ENCODE measurements around the gene RANBP9. TPM values are rescaled to one million over a fixed set of nuclear protein-coding genes. Genes with fewer than 3 reads are reported as not detected.
A peak's percentile ranks its signal among the peaks of the same experiment; 100 is the strongest.

Gene RANBP9
- total and polyA plus RNA-seq, 2 of the 13 experiments (the other 11 are each of a cell fraction or from before 2014, with no cell fraction given), result 26.6 to 30.6 TPM

- no peak for TF ChIP-seq ZBTB40 (IDR thresholded peaks at IDR 0.05)
- peak; percentile 38; the same call in 1 of the 2 replicates for TF ChIP-seq ZBTB40 (CRISPR knock-in tag; IDR thresholded peaks at IDR 0.05)
- TF ChIP-seq ZNF431 (CRISPR knock-in tag; IDR thresholded peaks at IDR 0.05; ENCODE audit: borderline replicate concordance, low read depth), result no peak
- no peak for TF ChIP-seq TP53 (CRISPR knock-in tag; conservative IDR thresholded peaks at IDR 0.05)
- peak; percentile 93 for TF ChIP-seq ZNF619 (CRISPR knock-in tag; IDR thresholded peaks at IDR 0.05)
- no peak for TF ChIP-seq ZNF44 (CRISPR knock-in tag; IDR thresholded peaks at IDR 0.05)
- TF ChIP-seq CHD2 (IDR thresholded peaks at IDR 0.05; ENCODE audit: low read depth, low read length), result peak; percentile 36; the same call in 1 of the 2 replicates
- TF ChIP-seq ZNF724P (CRISPR knock-in tag; IDR thresholded peaks at IDR 0.05; ENCODE audit: borderline replicate concordance), result 0 out of 2 replicates have a peak, but pooled peaks have one; percentile 44
- TF ChIP-seq KAT7 (CRISPR knock-in tag; IDR thresholded peaks at IDR 0.05; ENCODE audit: borderline replicate concordance), result peak; percentile 53; the same call in 1 of the 2 replicates
- no peak for TF ChIP-seq ZEB1 (IDR thresholded peaks at IDR 0.05; ENCODE audit: insufficient replicate concordance, low read depth)
- TF ChIP-seq, protein P1, sequence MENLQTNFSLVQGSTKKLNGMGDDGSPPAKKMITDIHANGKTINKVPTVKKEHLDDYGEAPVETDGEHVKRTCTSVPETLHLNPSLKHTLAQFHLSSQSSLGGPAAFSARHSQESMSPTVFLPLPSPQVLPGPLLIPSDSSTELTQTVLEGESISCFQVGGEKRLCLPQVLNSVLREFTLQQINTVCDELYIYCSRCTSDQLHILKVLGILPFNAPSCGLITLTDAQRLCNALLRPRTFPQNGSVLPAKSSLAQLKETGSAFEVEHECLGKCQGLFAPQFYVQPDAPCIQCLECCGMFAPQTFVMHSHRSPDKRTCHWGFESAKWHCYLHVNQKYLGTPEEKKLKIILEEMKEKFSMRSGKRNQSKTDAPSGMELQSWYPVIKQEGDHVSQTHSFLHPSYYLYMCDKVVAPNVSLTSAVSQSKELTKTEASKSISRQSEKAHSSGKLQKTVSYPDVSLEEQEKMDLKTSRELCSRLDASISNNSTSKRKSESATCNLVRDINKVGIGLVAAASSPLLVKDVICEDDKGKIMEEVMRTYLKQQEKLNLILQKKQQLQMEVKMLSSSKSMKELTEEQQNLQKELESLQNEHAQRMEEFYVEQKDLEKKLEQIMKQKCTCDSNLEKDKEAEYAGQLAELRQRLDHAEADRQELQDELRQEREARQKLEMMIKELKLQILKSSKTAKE (CRISPR knock-in tag; IDR thresholded peaks at IDR 0.05; ENCODE audit: borderline replicate concordance), result peak; percentile 61; the same call in 1 of the 2 replicates
- TF ChIP-seq SAFB2 (CRISPR knock-in tag; IDR thresholded peaks at IDR 0.05; ENCODE audit: borderline replicate concordance, low read depth), result peak; percentile 54; the same call in 1 of the 2 replicates
- TF ChIP-seq POLR2AphosphoS2 (IDR thresholded peaks at IDR 0.05; ENCODE audit: low read depth, low read length), result 0 out of 2 replicates have a peak, but pooled peaks have one; percentile 52
- TF ChIP-seq ZNF768 (CRISPR knock-in tag; IDR thresholded peaks at IDR 0.05), result peak; percentile 62
- TF ChIP-seq ZNF382 (CRISPR knock-in tag; IDR thresholded peaks at IDR 0.05; ENCODE audit: borderline replicate concordance), result no peak
- TF ChIP-seq ZSCAN12 (CRISPR knock-in tag; IDR thresholded peaks at IDR 0.05), result no peak
Observed at GRCh38 chr6:13710552-13711323, 897 bp downstream of the RANBP9 start (continued).
